ENCODE measurements around the gene ABCA13.

Gene ABCA13

DNA sequence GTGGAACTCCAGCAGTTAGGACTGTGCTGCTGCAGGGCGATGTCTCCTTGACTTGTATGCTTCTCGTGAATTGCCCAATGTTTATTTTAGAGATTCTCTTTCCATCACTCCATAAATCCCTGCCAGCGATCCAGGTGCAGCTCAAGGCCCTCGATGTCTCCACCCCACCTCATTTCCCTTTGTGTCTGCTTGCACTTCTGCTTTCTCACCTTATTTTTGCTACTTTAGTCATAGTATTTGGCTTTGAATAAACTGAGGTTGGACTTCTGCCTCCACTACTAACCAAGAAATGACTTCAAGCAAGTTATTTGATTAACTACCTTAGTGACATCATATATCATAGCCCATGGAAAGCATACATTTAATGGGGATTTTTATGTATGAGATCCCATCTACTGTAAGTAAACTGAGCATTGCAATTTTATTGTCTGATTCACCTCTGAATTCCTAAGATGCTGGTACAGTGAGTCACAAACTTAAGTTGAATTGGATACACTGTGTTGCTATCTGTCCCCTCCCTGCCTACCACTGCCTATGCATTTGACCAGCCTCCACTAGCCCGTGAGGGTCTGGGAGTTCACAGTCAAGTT is 255.8 kb downstream of the ABCA13 start:
- DNase-seq (ENCODE audit: low read depth in 2 of 2) = no peak

DNA sequence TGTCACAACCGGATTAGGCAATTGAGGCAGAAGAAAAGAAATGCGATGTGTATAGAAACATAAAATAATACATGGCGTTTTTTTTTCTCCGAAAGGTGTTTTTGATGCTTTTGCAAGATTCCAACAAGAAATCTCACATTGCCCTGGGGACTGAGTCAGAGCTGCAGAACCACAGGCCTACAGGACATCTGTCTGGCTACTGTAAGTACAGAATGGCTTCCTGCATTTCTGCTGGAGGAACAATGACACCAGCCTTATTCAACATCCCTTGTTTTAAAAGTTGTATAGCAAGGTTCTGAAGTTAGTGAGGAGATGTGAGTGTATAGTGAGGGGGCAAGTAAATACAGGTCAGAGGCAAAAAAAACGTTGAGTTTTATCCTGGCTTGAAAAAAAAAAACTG is 256.4 kb downstream of the ABCA13 start:
- DNase-seq (ENCODE audit: low read depth in 2 of 2) = no peak

- no peak for DNase-seq (ENCODE audit: low read depth in 2 of 2)
Observed at GRCh38 chr7:48428091-48428684, 256.9 kb downstream of the ABCA13 start.

DNA sequence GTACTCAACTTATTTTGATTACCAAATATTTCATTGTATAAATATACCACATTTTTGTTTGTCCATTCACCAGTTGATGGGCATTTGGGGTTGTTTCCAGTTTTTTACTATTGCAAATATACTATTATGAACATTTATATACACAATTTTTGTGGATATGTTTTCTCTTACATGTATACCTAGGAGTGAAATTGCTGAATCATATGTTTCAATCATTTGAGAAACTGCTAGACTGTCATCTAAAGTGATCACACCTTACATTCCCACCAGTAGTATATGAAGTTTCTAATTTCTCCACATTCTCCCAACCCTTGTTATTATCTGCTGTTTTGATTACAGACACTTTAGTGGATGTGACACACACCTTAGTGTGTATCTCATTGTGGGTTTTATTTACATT is 257.9 kb downstream of the ABCA13 start:
- DNase-seq (ENCODE audit: low read depth in 2 of 2) = no peak

- DNase-seq (ENCODE audit: low read depth in 2 of 2) = no peak
Observed at GRCh38 chr7:48438206-48438605, 266.9 kb downstream of the ABCA13 start.

- no peak for DNase-seq (ENCODE audit: low read depth in 2 of 2)
Observed at GRCh38 chr7:48441848-48442492, 270.7 kb downstream of the ABCA13 start.

- DNase-seq (ENCODE audit: low read depth in 2 of 2) = no peak
Observed at GRCh38 chr7:48443051-48443450, 271.8 kb downstream of the ABCA13 start.

GRCh38 chr7:48446721-48447120 is 275.5 kb downstream of the ABCA13 start:
- no peak for DNase-seq (ENCODE audit: low read depth in 2 of 2)

DNA sequence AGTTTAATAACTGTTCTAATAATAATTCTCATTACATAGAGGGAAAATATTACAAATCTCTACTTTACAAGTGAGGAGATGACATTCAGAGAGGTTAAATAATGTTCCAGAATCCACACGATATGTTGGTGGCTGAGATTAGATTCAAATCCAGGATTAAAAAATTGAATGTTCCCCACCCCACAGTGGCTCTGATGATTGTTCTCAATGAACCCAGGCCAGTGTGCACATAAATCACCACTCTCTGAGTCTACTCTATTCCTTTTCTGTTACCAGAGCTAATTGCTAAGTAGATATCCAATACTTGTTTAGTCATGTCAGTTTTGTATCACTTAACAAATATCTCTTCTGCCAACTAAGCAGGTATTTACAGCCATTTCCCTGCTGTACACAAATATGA is 281.0 kb downstream of the ABCA13 start:
- no peak for DNase-seq (ENCODE audit: low read depth in 2 of 2)

- no peak for DNase-seq (ENCODE audit: low read depth in 2 of 2)
Observed at GRCh38 chr7:48454750-48455192, 283.5 kb downstream of the ABCA13 start.

DNA sequence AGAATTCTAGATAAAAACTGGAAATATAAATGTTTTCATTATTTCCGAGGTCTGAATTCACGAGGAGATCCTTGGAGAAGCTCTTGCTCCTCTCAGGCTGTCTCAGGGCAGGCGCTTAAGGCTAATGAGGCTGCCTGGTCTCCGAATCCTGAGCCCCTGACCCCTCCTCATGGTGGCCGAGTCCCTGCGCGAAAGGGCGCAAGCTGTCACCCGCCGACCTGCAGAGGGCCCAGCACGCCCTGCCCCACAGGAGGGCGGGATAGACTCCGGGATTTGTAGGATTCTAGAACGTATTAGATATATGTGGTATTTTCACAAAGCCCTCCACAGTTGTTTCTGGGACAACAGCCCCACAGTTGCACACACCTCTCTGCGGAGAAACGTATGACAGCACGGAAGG is 284.1 kb downstream of the ABCA13 start:
- DNase-seq (ENCODE audit: low read depth in 2 of 2) = no peak

DNA sequence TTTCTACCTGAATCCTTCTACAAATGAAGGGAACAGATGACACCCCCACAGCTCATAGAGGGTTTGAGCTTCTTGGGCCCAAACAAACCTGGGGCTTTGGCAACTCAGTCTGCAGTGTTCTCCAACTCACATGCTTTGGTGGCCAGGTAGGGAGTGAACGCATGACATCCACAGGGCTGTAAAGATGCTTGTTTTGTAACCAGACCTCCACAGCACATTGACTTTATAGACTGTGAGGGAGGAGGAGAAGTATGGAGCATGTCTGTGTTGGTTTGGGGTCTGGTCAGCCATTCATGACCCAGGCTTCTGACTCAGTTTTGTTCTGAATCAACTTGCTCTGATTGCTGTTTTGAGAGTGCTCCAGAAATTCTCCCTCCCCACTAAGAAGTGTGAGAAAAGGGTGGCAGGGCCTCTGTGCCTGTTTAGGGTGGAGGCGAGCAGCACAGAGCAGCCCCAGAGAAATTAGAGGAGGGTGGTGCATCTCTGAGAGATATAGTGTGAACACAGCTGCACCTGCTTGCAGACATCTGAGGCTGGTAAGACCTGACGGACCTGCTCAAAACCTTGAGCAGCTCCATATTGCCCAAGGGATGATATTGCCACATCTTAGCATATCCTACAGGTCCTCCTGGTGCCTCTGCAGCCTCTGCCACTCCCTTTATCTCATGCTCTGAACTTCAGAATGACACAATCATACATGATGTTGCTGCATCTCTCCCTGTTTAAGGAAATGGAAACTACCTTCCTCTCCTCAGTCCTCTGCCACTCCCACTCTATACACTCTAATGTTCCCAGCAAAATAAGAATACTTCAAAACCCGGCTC is 287.7 kb downstream of the ABCA13 start:
- DNase-seq (ENCODE audit: low read depth in 2 of 2) = no peak

DNA sequence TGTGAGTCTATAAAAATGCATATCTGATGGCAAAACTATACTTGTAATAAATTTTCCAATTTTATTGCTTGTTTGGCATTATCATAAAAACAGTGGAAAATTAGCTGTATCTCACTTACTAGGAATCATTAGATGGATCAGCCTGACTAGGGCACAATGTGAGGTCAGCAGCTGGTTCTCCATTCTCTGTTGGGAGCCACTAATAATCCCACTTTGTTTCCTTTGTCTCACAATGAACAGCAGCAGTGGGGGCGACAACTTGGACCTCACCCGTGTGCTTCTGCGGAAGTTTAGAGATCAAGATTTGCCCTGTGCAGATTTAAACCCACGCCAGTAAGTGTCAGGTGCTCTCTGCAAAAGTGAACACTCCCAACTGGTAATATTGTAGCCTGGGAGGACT is 295.5 kb downstream of the ABCA13 start:
- DNase-seq (ENCODE audit: low read depth in 2 of 2) = no peak

- DNase-seq (ENCODE audit: low read depth in 2 of 2) = no peak
Observed at GRCh38 chr7:48471196-48471595, 299.9 kb downstream of the ABCA13 start.

GRCh38 chr7:48472640-48473039 is 301.4 kb downstream of the ABCA13 start:
- no peak for DNase-seq (ENCODE audit: low read depth in 2 of 2)

DNA sequence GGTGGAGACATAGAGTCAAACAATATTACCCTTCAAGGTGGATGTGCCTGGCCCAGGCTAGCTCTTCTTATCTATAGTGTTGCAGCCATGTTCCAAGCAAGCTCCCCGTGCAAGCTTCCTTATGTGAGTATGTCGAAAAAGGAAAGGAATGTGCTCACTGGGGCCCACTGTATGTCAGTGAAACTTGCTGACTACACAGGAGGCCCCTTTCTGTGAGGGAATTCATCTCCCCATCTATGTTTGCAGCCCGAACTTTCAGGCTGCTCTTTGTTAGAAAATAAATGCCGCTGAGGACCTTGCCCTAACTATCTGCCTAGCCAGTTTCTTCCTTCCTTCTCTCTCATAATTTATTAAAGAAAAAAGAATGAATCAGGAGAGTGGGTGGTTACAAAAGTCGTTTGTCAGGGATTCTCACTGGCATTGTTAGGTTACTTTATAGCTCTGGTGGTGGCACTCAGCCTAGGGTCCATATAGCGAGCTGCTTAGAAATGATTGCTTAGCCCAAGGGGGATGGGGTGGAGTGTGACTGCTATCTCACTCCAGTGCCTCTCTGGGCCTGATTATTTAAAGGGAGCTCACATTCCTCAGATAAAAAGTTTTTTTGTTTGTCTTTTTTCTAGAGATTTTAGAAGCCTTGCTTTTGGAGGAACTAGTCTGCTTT is 302.1 kb downstream of the ABCA13 start:
- no peak for DNase-seq (ENCODE audit: low read depth in 2 of 2)

- DNase-seq (ENCODE audit: low read depth in 2 of 2) = no peak
Observed at GRCh38 chr7:48481235-48481634, 310.0 kb downstream of the ABCA13 start.

DNA sequence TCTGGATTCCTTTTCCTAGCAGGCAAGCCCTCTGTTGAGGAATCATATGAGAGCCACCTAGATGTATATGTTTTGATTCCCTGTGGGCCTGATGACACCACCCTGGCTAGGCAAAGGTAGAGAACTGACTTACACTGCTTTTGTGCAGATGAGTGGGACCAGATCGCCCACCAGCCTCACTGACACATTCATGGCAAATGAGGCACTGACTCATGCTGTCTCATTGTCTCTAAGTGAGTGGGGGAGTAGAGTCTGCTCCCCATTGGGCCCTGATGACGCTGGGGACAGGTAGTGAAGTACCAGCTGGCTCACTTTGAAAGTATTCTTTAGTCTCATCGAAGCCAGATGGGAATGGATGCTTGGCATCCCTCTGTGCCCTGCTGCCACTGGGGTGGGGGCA is 326.3 kb downstream of the ABCA13 start:
- DNase-seq (ENCODE audit: low read depth in 2 of 2) = no peak

- DNase-seq (ENCODE audit: low read depth in 2 of 2) = no peak
Observed at GRCh38 chr7:48502021-48502420, 330.8 kb downstream of the ABCA13 start.

DNA sequence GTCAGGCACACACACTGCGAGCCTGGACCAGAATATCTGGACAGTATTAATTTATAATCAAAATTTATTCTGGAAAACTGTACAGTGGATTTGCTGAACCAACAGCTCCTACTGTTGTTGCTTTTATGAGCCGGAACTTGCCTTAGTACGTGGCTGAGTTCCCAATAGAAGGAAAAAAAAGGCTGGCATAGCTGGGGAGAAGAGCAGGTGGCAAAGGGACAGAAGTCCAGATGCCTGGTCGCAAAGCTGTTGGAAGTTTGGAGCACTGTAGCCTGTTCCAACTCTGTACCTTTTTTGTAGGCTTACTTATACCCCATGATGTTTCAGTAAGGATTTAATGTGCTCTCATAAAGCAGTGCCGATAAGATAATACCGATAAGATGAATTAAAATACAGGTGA is 333.8 kb downstream of the ABCA13 start:
- DNase-seq (ENCODE audit: low read depth in 2 of 2) = no peak

- no peak for DNase-seq (ENCODE audit: low read depth in 2 of 2)
Observed at GRCh38 chr7:48505466-48505865, 334.2 kb downstream of the ABCA13 start.

DNA sequence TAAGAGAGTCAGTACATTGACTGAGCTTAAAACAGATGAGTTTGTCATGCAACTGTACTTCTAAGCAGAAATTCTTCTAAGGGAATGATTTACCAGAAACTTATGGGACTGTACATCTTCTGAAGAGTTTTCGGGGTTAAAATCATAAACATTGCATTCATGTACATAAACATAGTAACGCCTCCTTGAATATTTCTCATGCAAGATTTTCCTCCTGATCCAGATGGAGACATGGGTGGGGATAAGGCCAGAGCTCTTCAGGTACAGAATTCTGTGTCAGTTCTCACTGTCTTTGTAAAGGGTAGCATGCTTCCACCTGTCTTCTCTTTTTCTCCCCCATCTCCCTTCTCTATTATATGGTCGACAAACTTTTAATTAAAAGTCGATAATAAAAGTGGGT is 335.3 kb downstream of the ABCA13 start:
- DNase-seq (ENCODE audit: low read depth in 2 of 2) = no peak
